NCI-H2196 (cell line): ENCODE measurements around the gene MROH8.
A peak's percentile ranks its signal among the peaks of the same experiment; 100 is the strongest.

Experiments
- DNase-seq: peaks from one replicate; lab custom pipeline; 2025; ENCODE audit not compliant: unreplicated experiment; lab: John Stamatoyannopoulos, UW

Gene MROH8

DNA sequence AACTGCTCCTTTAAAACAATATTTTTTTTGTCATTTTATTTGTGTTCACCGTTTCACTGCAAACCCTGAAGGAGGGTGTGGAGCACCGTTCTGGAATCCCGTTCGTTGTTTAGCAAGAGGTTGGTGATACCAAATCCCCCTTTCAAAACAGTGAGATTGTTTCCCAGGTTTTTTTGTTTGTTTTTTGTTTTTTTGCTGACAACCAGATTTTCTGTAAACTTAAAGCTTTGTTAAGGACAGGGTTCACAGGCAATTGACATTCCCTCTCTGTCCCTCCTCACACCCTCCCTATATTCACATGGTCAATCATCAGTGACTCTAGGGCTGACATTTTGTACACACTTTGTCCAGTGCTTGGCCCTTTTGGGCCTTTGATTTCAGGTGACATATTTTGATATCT is 21.0 kb upstream of the MROH8 start:
- no peak for DNase-seq

DNA sequence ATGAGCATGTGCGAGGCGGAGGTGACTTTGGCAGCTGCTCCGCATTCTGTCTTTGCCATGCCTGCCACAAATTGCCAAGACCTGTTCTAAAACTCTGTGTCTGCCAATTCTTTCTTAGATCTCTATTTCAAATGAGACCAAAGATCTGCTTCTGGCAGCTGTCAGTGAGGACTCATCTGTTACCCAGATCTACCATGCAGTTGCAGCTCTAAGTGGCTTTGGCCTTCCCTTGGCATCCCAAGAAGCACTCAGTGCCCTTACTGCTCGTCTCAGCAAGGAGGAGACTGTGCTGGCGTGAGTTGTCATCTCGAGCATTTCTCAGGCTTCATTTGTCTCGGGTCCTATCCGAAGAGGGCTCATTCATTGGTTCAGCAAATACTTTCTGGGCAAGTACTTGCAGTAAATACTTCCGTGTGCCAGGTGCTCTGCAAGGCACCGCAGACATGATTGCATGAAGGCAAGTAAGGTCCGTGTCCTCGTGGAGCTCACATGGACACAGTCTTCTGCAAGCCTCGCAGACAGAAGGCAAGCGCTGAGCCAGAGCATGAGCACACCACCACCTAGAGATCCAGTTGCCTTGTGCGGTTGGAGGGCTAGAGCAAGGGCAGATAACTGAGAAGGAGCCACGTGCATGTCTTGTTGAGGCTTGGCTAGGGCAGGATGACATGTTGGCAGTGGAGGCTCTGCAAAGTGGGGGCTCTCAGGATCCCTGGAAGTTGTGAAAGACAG is 19.7 kb upstream of the MROH8 start:
- DNase-seq: no peak

DNA sequence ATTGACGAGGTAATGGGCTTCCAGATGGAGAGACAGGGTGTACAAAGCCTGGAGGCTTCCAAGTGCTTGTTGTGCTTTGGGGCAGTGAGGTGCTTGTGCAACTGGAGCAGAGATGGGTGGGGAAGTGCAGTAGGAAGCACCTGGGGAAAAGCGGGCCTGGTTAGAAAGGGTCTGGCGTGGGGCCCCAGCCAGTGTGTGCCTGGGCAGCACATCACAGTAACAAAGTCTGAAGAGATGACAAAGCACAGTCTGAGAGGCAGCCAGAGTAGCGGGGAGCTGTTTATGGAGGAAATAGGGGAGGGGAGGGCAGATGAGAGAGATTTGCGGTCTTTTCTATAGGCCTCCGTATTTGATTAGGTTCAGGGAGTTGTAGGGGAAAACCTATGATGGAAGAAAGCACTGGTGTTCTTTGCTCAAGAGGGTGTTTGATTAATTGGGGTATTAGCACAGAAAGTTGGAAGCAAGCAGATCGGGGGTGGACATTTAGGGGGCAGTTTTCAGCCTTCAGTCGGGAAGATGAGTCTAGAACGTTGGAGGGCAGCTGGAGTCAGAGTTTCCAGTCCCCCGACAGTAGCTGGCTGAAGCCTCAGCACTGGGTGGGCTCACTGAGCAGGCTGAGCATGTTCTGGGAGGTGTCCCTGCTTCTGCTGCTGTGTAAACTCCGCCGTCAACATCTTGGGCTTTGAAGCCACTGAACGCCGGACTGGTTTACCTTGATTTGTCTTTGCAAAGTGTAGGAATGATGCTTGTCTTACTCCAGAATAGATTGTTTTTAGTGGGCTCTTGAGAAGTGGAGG is 15.5 kb upstream of the MROH8 start:
- DNase-seq: no peak

DNA sequence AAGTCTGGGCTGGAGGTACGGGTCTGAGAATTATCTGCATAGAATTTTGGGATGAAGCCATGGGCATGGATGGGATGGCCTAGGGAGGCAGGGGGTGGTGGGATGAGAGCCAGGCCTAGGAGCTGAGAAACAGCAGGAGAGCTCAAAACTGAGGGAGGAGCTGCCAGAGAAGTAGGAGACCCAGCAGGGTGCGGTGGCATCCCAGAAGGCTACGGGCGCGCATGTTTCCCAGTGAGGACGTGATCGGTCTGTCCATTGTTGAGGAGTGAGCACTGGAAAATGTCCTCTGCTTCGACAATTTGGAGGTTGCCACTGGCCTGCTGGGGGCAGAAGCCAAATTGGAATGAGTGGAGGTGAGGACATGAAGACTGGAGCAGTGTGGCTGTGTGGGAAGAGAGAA is 14.5 kb upstream of the MROH8 start:
- no peak for DNase-seq

DNA sequence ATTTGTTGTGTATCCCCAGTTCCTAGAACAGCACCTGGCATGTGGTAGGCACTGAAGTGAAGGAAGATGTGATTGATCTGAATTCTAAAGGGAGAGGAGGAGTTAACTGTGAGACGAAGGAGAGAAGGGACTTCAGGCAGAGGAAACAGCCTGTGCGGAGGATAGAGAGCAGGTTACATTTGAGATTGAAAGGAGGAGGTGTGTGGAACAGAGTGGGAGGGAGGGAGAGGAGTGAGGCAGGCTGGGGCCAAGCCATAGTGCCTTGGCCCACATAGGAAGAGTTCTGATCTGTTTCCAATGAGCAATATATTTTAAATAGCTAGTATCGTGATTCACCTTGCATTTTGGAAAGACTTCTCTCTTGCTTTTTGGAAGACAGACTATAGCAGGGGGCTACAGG is 13.9 kb upstream of the MROH8 start:
- no peak for DNase-seq

DNA sequence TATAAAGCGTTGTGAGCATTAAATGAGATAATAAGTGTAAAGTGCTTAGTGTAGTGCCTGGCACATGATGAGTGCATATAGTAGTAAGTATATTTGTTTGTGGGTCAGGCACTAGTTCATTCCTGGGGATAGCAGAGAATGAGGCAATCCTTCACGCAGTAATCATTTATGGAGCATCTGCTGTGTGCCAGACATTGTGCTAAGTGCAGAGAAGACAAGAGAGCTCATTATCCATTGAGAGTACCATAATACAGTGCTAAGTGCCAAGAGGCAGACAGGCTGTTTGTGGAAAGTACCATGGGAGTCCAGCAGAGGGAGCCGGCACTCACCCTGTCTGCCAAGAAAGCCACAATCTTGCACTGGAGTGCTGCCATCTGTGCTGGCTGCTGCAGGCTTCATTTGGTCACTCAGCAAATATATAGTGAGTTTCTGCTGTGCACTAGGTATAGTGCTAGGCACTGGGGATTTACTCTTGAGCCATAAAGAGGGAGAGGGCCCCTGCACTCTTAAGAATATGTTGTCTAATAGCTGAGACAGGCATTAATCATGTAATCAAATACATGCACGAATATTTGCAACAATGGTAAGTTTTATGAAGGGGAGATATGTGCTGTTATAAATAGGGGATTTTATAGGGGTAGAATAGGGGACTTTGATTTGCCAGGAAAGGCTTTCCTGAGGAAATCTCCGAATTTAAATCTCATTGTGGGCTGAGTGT is 12.9 kb upstream of the MROH8 start:
- DNase-seq: peak; percentile 81

DNA sequence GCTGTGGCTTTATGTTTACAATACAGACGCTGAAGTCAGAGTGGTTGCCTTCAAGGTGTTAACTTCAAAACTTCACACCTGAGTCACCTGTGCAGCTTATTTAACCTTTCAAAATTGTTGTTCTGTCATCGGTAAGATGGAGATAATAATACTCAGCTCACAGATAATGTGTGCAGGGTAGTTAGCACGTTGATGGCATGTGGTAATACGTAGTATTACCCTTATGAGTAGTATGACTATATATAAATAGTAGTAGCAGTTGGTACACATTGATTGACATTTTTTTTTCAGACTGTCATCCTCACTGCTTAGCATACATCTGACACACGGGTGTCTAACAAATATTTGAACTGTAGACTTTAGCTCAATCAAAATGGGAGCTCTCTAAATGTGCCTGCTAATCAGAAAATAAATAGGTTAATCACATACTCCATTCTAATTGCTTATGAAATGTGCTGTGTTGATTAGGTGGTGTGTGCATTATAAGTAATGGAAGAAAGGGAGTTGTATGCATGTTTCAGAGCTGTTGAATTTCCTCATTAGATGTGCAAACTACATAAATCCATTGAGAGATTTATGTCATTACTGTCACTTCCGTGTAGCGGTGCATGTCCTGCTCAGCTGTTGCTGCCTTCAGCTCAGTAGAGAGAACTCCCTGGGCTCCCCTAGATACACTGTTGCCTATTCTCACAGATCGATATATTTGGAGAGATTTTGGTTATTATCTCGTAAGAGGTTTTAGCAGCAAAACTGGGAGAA is 11.2 kb upstream of the MROH8 start:
- no peak for DNase-seq

DNA sequence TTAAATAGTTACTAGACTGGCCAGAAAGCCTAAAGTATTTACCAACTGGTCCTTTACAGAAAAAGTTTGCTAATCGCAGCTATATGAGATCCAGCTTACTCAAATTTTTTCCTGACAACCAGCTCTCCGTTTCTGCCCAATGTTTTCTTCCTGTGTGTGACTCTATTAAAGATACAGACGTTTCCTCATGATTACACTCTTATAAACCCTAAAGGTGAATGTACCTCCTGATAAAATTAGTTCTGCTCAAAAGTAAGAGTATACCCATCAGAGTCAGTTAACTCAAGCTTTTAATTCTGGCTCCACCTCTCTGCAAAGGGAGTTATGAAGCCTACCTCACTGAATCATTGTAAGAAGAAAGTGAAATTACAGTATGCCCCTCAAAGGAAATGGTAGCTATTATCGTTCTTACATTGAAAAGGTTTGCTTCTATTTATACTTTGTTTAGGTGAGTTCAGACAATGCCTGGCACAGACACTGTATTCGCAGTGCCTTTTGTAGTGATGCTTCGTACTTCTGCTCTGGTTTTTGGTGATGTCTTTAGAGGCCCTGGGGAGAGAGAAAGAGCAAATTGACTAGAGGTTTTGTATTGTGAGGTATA is 10.2 kb upstream of the MROH8 start:
- DNase-seq: no peak

DNA sequence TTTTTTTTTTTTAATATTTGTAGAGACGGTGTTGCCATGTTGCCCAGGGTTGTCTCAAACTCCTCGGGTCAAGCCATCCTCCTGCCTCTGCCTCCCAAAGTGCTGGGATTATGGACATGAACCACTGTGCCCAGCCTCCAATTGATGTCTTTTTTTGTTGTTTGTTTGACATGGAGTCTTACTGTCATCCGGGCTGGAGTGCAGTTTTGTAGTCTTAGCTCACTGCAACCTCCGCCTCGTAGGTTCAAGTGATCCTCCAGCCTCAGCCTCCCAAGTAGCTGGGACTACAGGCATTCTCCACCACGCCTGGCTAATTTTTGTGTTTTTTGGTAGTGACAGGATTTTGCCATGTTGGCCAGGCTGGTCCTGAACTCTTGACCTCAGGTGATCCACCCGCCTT is 9.4 kb upstream of the MROH8 start:
- no peak for DNase-seq

DNA sequence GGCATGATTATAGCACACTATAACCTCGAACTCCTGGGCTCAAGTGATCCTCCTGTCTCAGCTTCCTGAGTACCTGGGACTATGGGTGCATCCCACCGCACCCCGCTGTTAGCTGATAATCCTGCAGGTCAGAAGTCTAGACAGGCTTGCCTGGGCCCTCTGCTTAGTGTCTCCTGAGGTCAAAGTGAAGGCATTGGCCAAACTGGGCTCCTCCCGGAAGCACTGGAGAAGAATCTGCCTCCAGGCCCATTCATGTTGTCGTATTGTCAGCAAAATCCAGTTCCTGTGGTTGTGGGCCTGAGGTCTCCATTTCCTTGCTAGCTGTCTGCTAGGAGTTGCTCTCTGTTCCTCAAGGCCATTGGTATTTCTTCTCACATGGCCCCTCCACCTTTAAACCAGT is 6.3 kb upstream of the MROH8 start:
- DNase-seq: no peak

DNA sequence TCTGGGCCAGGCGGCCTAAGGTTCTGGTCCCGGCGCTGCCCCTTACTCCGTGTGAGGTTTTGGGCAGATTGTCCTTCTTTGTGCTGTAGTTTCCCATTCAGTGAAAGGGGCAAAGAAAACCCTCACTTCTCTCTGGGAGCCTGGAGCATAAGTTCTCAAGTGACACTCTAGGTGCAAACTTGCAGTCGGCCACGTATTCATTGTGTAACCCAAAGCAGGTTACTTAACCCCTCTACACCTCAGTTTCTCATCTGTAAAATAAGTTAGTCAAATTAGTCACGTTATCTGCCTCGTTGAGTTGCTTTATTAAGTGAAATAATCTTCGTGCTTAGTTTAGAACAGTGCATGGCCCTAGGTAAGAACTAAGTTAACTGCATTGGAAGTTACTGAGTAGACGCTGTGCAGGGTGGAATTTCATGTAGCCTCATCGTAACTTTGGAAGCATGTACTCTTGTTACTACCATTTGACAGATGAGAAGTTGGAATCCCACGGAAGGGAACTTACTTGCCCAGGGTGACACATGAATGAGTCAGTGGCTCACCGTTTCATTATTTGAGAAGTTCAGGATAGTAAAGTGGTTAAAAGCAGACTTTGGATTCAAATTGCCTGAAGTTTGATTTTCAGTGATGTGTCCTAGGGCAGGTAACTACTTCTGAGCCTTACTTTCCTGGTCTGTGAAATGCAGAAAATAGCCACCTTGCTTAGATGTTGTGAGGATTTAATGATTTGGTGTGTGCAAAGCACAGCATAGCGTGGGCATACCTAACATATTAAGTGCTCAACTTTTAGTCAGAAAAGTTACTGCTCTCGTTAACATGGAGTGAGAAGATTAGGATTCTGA is 556 bp upstream of the MROH8 start:
- no peak for DNase-seq

DNA sequence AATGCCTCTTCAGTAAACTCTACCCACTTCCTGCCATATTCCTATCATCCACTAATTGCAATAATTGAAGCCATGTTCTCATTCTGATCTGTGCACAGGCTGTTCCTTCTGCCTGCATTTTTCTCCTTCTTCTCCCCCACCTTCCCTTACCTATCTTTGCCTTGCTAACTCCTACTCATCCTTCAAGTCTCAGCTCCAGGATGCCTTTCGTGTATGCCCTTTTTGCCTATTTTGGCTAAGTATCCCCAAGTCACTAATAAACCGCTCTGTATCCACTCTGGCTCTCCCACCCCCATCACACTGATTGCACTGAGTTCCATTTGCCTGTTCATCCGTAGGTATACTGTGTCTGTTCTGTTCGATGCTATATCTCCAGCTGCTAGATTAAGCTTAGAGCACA is 6.5 kb downstream of the MROH8 start:
- DNase-seq: no peak

DNA sequence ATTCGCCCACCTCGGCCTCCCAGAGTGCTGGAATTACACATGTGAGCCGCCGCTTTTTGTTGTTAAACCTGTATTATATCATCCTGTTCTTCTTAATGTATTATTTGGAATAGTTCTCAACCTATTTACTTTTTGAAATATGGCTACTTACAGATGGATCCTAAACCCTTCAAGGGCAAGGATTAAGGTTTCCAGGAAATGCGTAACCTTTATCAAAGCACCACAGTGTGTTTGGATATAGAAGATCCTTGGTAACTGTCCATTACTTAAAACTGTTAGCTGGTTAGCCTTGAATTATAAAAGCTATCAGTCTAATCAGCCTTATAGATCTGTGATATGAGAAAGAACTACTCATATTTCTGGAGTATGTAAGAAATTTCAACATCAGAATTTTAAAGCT is 12.5 kb downstream of the MROH8 start:
- DNase-seq: no peak

DNA sequence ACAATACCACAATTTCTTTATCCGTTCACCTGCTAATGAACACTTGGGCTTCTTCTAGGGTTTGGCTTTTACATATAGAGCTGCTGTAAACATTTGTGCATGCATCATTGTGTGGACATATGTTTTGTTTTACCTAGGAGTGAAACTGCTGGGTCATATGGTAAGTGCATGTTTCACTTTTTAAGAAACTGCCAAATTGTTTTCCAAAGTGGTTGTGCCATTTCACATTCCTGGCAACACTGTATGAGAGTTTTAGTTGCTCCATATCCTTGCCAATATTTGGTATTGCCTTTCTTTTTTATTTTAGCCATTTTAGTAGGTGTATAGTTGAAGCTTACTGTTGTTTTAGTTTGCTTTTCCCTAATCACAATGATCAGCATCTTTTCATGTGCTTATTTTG is 14.3 kb downstream of the MROH8 start:
- no peak for DNase-seq

DNA sequence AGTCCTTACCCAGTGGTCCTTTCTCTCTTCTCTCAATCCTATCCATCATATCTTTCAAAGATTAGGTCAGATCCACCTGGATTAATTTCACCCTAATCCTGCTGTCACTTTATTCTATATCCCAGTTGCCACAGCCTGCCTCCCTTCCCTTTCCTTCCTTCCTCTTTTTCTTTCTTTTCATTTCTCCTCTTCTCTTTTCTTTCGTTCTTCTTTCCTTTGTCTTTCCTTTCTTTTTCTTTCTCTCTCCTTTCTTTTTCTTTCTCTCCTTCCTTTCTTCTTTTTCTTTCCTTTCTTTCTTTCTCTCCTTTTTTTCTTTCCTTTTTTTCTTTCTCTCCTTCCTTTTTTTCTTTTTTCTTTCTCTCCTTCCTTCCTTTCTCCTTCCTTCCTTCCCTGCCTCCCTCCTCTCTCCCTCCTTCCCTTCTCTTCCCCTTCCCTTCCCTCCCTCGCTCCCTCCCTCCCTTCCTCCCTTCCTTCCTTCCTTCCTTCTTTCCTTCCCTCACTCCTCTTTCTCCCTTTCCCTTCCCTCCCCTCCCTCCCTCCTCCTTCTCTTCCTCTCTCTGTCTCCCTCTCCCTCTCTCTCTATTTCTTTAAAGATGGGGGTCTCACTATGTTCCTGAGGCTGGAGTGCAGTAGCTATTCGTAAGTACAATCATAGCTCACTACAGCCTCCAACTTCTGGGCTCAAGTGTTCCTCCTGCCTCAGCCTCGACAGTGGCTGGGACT is 15.4 kb downstream of the MROH8 start:
- DNase-seq: no peak

DNA sequence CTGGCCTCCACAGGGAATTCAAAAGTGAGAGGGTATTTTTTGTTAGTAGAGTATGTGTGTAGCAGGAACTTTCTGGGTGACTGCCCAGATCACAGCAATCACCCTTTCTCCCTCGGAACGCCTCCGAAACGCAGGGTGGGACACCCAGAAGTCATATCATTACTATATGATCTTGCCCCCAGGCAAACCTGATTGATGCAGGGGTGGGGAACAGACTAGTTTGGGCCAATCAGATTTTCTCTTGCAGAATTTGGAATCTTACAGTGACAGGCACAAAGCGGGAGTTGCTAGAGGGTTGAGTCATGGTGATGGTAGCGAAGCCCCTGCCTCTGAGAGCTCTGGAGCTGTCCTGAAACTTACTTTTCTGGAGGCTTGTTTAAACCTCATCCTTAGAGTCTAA is 16.7 kb downstream of the MROH8 start:
- DNase-seq: no peak

DNA sequence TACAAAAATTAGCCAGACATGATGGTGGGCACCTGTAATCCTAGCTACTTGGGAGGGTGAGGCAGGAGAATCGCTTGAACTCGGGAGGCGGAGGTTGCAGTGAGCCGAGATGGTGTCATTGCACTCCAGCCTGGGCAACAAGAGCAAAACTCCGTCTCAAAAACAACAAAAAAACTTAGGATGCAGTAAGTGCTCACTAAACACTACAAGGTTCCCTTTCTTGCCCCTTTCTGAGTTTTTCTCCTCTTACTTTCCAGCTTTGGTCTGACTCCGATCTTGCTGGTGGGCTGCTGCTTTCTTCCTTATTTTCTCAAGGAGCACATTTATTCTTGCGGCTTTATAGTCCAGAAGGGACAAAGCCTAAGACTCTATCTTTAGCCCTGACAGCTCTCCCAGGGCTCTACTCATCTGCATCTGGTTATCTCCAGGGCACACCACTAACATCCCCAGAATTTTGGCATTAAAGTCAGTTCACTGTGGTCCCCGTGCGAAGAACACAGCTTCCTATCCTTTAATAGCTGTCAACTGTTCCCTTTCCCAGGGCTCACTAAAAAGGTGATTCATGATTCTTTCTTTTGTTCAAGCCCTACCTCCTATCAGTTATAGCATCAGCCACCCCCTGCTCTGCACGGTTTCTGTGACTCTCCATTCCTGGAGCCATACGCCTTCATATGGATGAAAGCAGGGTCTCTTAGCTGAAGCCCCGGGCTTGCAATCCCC is 17.4 kb downstream of the MROH8 start:
- no peak for DNase-seq

DNA sequence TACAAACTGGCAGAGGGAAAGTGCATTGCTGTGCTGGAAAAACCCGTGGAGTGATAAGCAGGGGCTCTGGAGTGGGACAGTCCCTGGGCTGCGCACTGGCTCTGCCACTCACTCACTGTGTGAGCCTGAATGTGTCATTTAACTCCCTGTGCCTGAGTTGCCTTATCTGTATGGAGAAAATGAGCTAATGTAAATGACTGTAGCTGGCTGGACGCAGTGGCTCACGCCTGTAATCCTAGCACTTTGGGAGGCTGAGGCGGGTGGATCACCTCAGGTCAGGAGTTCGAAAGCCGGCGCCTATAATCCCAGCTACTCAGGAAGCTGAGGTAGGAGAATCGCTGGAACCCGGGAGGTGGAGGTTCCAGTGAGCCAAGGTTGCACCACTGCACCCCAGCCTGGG is 18.7 kb downstream of the MROH8 start:
- no peak for DNase-seq

DNA sequence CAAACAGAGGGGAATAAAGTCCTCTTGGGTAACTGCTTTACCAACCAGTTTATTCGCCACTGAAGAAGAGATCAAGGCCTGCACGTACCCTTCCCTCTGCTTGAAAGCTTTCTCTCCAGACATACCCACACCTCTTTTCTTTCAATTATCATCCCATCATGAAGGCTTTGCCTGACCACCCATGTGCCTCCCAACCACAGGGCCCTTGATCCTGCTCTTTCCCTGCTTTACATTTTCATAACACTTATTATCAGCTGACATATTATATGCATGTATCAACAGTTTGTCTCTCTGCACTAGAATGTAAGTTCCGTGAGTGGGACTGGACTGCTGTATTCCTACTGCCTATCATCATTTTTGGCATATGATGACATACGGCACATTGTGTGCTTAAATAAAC is 21.1 kb downstream of the MROH8 start:
- no peak for DNase-seq
